ENCODE measurements around the gene PNMA6E. TPM values are rescaled to one million over a fixed set of nuclear protein-coding genes. Genes with fewer than 3 reads are reported as not detected.
A peak's percentile ranks its signal among the peaks of the same experiment; 100 is the strongest.
"Not testable (repeated sequence)": the region's sequence is repeated elsewhere in the genome, so short reads cannot be mapped to it uniquely, and the experiment has no call there.

The PNMA6E gene
- total RNA-seq, 6 experiments from 2014 or later = not detected

DNA sequence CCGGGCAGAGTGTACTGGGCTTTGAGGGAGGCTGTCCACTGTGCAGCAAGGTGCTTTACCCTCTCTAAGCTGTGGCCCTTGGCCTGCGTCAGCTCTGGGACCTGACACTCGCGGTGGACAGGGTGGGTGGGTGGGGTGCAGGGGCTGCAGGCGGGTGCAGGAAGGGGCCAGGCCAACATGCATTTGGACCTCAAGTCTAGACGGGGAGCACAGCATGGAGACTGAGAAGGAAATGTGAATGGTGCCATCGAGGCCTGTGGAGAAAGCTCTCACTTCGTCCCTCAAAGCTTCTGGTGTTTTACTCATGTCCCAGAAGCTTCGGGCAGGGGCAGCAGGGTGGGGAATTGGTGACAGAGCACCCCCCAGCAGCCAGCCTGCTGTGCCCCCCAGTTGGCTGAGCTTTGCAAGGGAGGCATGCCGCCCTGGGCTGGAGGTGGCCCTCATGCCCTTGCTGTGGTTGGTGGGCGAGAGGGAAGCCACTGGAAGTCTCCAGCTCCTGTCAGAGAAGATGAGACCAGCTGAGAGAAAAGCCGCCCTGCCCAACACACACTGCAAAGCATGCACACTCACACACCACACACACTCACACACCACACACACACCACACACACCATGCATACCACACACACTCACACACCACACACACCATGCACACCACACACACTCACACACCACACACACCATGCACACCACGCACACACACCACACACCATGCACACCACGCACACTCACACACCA is 12.3 kb downstream of the PNMA6E start:
- Histone ChIP-seq H3K27ac (no peak overlapping the region), H3K4me1 (no peaks in the 10 kb centered on the region), H3K4me3 (no peak overlapping the region), H3K27me3 (no peaks in the 10 kb centered on the region), H3K36me3 (no peaks in the 10 kb centered on the region), H3K9me3 (no peaks in the 10 kb centered on the region)
- intact Hi-C loops (cut with DNase I) = no loop called here
- TF ChIP-seq, protein P1, sequence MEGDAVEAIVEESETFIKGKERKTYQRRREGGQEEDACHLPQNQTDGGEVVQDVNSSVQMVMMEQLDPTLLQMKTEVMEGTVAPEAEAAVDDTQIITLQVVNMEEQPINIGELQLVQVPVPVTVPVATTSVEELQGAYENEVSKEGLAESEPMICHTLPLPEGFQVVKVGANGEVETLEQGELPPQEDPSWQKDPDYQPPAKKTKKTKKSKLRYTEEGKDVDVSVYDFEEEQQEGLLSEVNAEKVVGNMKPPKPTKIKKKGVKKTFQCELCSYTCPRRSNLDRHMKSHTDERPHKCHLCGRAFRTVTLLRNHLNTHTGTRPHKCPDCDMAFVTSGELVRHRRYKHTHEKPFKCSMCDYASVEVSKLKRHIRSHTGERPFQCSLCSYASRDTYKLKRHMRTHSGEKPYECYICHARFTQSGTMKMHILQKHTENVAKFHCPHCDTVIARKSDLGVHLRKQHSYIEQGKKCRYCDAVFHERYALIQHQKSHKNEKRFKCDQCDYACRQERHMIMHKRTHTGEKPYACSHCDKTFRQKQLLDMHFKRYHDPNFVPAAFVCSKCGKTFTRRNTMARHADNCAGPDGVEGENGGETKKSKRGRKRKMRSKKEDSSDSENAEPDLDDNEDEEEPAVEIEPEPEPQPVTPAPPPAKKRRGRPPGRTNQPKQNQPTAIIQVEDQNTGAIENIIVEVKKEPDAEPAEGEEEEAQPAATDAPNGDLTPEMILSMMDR (IDR thresholded peaks at IDR 0.05) = no peak
- TF ChIP-seq POLR2A (IDR thresholded peaks at IDR 0.05) = no peak
- WGBS (ENCODE audit: insufficient coverage, low coverage, low lambda C conversion rate, missing lambda C conversion rate) = 84% methylated on average over 3 of the region's 14 CpGs
- no peak for ATAC-seq
- DNase-seq = no peak

DNA sequence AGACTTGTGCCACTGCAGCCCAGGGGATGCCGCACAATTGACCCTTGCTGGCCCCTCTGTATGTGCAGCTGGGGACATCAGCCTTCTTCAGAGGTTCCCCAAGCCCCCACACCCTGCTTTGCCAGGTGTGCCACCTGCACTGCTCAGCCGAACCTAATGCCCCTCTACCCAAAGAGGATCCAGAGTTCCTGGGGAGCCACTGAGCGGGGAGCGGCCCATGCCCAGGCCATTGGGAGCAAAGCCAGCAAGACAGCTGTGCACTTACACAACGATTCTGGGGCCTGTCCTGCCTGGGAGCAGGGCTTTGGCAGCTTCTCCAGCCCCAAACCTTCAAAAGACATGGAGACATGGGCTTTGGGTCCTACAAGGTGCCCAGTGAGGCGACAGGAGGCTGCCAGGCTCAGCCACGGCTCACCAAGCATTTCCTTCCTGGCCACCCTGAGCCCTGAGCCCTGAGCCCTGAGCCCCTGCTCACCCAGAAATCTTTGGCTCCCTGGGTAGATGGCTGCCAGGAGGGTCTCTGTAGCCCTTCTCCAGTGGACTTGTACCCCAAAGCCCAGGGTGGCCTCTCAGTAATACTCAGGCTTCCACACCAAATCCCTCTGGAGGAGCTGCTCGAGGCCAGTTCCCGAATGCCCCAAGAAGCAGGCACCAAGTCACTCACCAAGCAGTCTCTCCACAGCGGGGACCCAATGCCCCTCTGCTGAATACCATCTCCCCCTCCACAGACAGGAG is 13.0 kb downstream of the PNMA6E start:
- Histone ChIP-seq H3K27ac (no peak overlapping the region), H3K27me3 (no peaks in the 10 kb centered on the region), H3K9me3 (no peaks in the 10 kb centered on the region), H3K4me3 (no peak overlapping the region), H3K36me3 (no peaks in the 10 kb centered on the region), H3K4me1 (no peaks in the 10 kb centered on the region)
- 80% methylated on average over 2 of the region's 10 CpGs for WGBS (ENCODE audit: insufficient coverage, low coverage, low lambda C conversion rate, missing lambda C conversion rate)
- TF ChIP-seq, protein P1 (IDR thresholded peaks at IDR 0.05) = no peak
- no peak for TF ChIP-seq POLR2A (IDR thresholded peaks at IDR 0.05)
- intact Hi-C loops (cut with DNase I) = no loop called here
- ATAC-seq (peak in 1 of 4 donors; percentile 14), DNase-seq (no peak)

DNA sequence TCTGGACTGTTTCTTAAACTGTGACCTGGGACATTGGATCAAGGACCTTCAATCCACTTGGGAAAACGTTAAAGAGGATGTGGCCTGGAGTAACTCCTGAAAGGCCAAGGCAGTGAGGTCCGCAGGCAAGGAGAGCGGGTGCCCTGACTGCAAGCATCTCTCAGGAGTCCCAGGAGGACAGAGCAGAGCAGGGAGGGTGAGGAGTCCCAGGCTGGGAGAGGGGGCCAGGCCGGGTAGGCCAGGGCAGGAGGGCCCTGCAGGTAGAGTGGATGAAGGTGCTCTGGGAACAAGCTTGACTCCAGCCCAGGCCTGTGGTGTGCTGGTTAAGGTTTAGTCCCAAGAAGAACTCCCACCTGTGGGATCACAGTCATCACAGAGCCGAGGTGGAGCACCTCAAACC is 13.8 kb downstream of the PNMA6E start:
- DNase-seq (no peak), ATAC-seq (peak in 1 of 4 donors; percentile 24)
- 55% methylated on average over 4 of the region's 5 CpGs for WGBS (ENCODE audit: insufficient coverage, low coverage, low lambda C conversion rate, missing lambda C conversion rate)
- H3K27me3 ChIP-seq = no peaks in the 10 kb centered on the region
- TF ChIP-seq, protein P1 (IDR thresholded peaks at IDR 0.05) = no peak
- TF ChIP-seq POLR2A (IDR thresholded peaks at IDR 0.05) = no peak
- intact Hi-C loops (cut with DNase I) = no loop called here
- no peak overlapping the region for H3K27ac ChIP-seq
- no peaks in the 10 kb centered on the region for H3K4me1 ChIP-seq
- H3K36me3 ChIP-seq = no peaks in the 10 kb centered on the region
- no peak overlapping the region for H3K4me3 ChIP-seq
- no peaks in the 10 kb centered on the region for H3K9me3 ChIP-seq

DNA sequence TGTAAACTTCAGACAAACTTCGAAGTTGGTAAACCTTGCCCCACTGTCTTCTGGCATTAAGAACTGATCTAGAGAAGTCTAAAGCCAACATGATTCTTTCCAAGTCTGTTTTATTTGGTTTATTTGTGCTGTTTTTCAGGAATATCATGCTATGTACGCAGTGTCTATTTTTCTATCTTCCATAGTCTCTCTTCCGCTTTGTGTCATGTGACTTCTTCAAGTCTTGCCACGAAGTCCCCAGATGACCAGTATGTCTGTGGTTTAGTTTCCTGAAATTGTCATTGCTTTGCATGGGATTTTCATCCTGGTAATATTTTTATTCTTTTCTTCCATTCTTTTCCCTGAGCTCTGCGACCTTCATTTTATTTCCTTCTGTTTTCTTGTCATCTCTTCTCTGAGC is 15.1 kb downstream of the PNMA6E start:
- Histone ChIP-seq H3K4me1 (peaks cover 0 to 4% (median 0%) of the 10 kb centered on the region in 4 donors), H3K9me3 (no peaks in the 10 kb centered on the region), H3K4me3 (no peak overlapping the region), H3K27ac (no peak overlapping the region), H3K36me3 (no peaks in the 10 kb centered on the region), H3K27me3 (no peaks in the 10 kb centered on the region)
- no peak for DNase-seq
- no peak for ATAC-seq
- 46% methylated on average over 5 of the region's 5 CpGs for WGBS (ENCODE audit: insufficient coverage, low coverage, low lambda C conversion rate, missing lambda C conversion rate)
- TF ChIP-seq, protein P1 (IDR thresholded peaks at IDR 0.05) = no peak
- TF ChIP-seq POLR2A (IDR thresholded peaks at IDR 0.05) = no peak
- intact Hi-C loops (cut with DNase I) = no loop called here

DNA sequence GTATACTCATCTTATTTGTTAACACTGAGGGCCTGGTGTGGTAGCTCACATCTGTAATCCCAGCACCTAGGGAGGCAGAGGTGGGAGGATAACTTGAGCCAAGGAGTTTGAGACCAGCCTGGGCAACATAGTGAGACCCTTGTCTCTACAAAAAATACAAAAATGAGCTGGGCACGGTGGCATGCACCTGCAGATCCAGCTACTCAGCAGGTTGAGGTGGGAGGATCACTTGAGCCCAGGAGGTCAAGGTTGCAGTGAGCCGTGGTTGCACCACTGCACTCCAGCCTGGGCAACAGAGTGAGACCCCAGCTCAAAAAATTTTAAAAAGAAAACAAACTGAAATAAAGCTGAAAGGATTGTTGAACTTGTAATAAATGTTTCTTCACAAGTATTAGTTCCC is 16.2 kb downstream of the PNMA6E start:
- H3K9me3 ChIP-seq; H3K27me3 ChIP-seq; intact Hi-C loops (cut with DNase I); H3K36me3 ChIP-seq; DNase-seq; ATAC-seq; H3K4me1 ChIP-seq; H3K4me3 ChIP-seq; H3K27ac ChIP-seq: not testable (repeated sequence)
- WGBS (ENCODE audit: insufficient coverage, low coverage, low lambda C conversion rate, missing lambda C conversion rate) = 59% methylated on average over 2 of the region's 2 CpGs
